NB4 (cell line): ENCODE data around the gene RGR.

Experiments used
- CTCF ChIP-seq: IDR thresholded peaks from one replicate; pipeline ENCODE4 v1.5.1; 2012; ENCODE audit warnings: low read depth, low read length
- MYC ChIP-seq: IDR thresholded peaks from 2 replicates; pipeline ENCODE4 v1.6.1; 2011; ENCODE audit warnings: low read depth, low read length

- TF ChIP-seq MYC (no peak), CTCF (no peak)
These were observed 30.7 kb upstream of the RGR start for GRCh38 chr10:84214046-84214572.
